ENCODE results near the gene SCN2A. TPM values are rescaled to one million over a fixed set of nuclear protein-coding genes. Genes with fewer than 3 reads are reported as not detected.

The SCN2A gene
- total RNA-seq, 1 donor from 2014 or later, result 1.5 TPM

- Mint-ChIP-seq H3K4me3 (ENCODE audit: unreplicated experiment) (no peak overlapping the region), H3K36me3 (ENCODE audit: low read depth, unreplicated experiment) (no peaks in the 10 kb centered on the region), H3K4me1 (ENCODE audit: unreplicated experiment) (peaks cover 3% of the 10 kb centered on the region), H3K27me3 (ENCODE audit: unreplicated experiment) (peaks cover 2% of the 10 kb centered on the region), H3K9me3 (ENCODE audit: unreplicated experiment) (no peaks in the 10 kb centered on the region), H3K27ac (ENCODE audit: unreplicated experiment) (no peak overlapping the region)
- no peak for DNase-seq (ENCODE audit: low spot score)
- TF ChIP-seq CTCF (IDR thresholded peaks at IDR 0.05; ENCODE audit: unreplicated experiment), result no peak
These were observed 41.1 kb downstream of the SCN2A start for GRCh38 chr2:165280356-165280755.

- Mint-ChIP-seq H3K4me1 (ENCODE audit: unreplicated experiment) (peaks cover 3% of the 10 kb centered on the region), H3K36me3 (ENCODE audit: low read depth, unreplicated experiment) (no peaks in the 10 kb centered on the region), H3K27me3 (ENCODE audit: unreplicated experiment) (peaks cover 2% of the 10 kb centered on the region), H3K9me3 (ENCODE audit: unreplicated experiment) (no peaks in the 10 kb centered on the region), H3K27ac (ENCODE audit: unreplicated experiment) (no peak overlapping the region), H3K4me3 (ENCODE audit: unreplicated experiment) (no peak overlapping the region)
- no peak for DNase-seq (ENCODE audit: low spot score)
- no peak for TF ChIP-seq CTCF (IDR thresholded peaks at IDR 0.05; ENCODE audit: unreplicated experiment)
These were observed 42.2 kb downstream of the SCN2A start for GRCh38 chr2:165281387-165281786.

GRCh38 chr2:165283342-165283741 is 44.1 kb downstream of the SCN2A start:
- Mint-ChIP-seq H3K36me3 (ENCODE audit: low read depth, unreplicated experiment) (no peaks in the 10 kb centered on the region), H3K4me1 (ENCODE audit: unreplicated experiment) (peaks cover 3% of the 10 kb centered on the region), H3K9me3 (ENCODE audit: unreplicated experiment) (no peaks in the 10 kb centered on the region), H3K27me3 (ENCODE audit: unreplicated experiment) (peaks cover 5% of the 10 kb centered on the region), H3K27ac (ENCODE audit: unreplicated experiment) (no peak overlapping the region), H3K4me3 (ENCODE audit: unreplicated experiment) (no peak overlapping the region)
- no peak for DNase-seq (ENCODE audit: low spot score)
- TF ChIP-seq CTCF (IDR thresholded peaks at IDR 0.05; ENCODE audit: unreplicated experiment), result no peak

- no peaks in the 10 kb centered on the region for H3K4me1 Mint-ChIP-seq (ENCODE audit: unreplicated experiment)
- H3K27ac Mint-ChIP-seq (ENCODE audit: unreplicated experiment), result no peak overlapping the region
- no peak for DNase-seq (ENCODE audit: low spot score)
- no peaks in the 10 kb centered on the region for H3K9me3 Mint-ChIP-seq (ENCODE audit: unreplicated experiment)
- peaks cover 2% of the 10 kb centered on the region for H3K27me3 Mint-ChIP-seq (ENCODE audit: unreplicated experiment)
- no peak for TF ChIP-seq CTCF (IDR thresholded peaks at IDR 0.05; ENCODE audit: unreplicated experiment)
- H3K36me3 Mint-ChIP-seq (ENCODE audit: low read depth, unreplicated experiment), result no peaks in the 10 kb centered on the region
- H3K4me3 Mint-ChIP-seq (ENCODE audit: unreplicated experiment), result no peak overlapping the region
These were observed 48.0 kb downstream of the SCN2A start for GRCh38 chr2:165287094-165287778.

GRCh38 chr2:165289069-165289468 is 49.9 kb downstream of the SCN2A start:
- no peak for DNase-seq (ENCODE audit: low spot score)
- Mint-ChIP-seq H3K9me3 (ENCODE audit: unreplicated experiment) (no peaks in the 10 kb centered on the region), H3K4me3 (ENCODE audit: unreplicated experiment) (no peak overlapping the region), H3K27ac (ENCODE audit: unreplicated experiment) (no peak overlapping the region), H3K36me3 (ENCODE audit: low read depth, unreplicated experiment) (no peaks in the 10 kb centered on the region), H3K27me3 (ENCODE audit: unreplicated experiment) (peaks cover 2% of the 10 kb centered on the region), H3K4me1 (ENCODE audit: unreplicated experiment) (peaks cover under 1% of the 10 kb centered on the region)
- no peak for TF ChIP-seq CTCF (IDR thresholded peaks at IDR 0.05; ENCODE audit: unreplicated experiment)

Data from endothelial cell (in vitro differentiated cells).